ENCODE results near the gene ABHD12B.
"Not testable (repeated sequence)": the region's sequence is repeated elsewhere in the genome, so short reads cannot be mapped to it uniquely, and the experiment has no call there.

ABHD12B gene

GRCh38 chr14:50839691-50840090, 32.2 kb upstream of the ABHD12B start:
- no peak for DNase-seq

DNA sequence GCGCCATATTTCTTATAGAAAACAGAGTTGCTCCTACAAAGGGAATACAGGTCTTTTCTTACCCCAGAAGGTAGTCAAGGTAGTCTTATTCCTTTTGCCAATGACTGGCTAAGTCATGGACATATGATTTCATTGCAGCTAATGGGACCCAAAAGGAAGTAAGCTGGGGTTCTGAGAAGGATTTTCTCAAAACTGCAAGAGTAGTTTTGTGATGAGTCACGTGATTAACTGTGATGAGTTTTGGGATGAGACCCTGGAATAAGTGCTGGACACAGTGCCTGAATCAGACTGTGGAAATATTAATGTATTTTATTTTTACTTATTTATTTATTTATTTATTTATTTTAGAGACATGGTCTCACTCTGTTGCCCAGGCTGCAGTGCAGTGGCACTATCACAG, 27.5 kb upstream of the ABHD12B start:
- DNase-seq, result no peak

DNA sequence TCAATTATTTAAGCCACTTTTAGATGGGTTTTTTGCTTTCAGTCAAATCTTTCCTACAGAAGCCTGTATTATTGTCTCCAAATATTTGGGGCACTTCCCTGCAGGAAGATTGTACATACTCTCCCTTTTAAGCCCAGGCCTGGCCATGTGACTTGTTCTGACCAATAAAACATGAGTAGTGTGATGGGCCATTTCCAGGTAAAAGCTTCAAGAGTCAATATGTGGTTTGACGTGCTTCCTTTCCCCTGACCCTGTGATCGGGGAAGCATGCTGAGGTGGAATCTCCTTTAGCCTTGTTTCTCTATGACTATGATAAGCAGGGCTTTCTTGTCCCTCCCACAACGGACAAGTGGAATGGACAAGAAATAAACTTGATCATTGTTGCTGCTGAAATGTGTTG, 26.7 kb upstream of the ABHD12B start:
- DNase-seq, result no peak

- no peak for DNase-seq
These were observed 25.5 kb upstream of the ABHD12B start for GRCh38 chr14:50846226-50846880.

GRCh38 chr14:50853891-50854290, 18.0 kb upstream of the ABHD12B start:
- no peak for DNase-seq

GRCh38 chr14:50854521-50854920, 17.3 kb upstream of the ABHD12B start:
- DNase-seq, result no peak

GRCh38 chr14:50855558-50855957, 16.3 kb upstream of the ABHD12B start:
- DNase-seq, result no peak

DNA sequence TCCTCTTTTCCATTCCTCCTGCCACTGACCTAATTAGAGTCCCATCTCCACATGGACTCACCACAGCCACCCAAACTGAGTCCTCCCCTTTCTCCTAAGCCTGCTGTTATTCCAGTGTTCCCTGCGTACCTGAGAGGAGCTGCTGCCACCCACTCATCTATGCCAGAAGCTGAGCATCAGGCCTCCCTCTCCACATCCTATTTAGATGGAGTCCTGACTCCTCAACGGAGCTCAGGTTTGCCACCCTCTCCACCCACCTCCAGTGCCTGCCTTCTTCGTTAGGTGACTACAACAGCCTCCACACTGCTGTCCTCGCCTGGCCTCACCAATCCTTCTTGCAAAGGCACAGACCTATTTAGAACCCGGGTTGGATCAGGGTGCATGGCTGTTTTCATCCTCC, 15.2 kb upstream of the ABHD12B start:
- no peak for DNase-seq

DNA sequence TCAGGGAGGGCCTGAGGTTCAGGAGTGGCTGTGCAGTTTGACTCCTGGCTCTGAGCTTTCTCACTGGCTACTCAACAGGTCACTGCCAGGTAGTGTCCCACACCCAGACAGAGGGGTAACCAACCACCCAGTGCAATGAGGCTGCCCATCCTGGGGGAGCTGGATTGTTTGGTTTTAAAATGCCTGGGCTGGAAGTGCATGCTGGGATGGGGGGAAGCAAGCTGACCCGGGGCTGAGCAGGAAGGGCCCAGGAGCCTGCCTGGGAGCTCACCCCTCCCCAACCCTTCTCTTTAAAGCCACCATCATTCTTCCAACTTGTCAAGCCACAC, 12.6 kb upstream of the ABHD12B start:
- DNase-seq, result no peak

DNA sequence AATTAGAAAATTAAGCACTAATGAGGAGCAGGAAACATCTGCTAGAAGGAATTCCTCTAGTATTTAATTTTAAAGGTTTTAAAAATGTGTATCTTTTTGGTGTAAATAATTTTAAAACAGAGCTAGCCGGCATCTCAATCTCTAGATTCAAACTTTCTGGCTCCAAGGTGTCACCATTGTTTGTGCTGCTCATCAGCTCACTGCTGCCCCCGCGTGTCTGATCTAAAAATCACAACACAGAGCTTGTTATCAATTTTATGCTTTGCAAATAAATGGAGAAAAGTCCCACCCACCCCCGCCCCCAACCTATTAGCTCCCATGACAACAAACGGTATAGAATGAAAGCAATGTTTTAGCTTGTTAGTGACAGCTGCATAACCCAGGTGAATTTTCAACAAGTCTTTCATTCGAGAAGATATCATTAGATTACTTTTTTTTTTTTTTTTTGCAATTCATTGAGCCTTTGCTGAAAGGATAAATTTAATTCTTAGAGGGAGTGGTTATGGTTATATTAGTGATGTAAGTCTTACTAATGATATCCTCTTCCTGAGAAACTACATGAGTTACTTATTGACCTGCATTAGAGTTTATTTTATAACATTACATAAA, 11.3 kb upstream of the ABHD12B start:
- DNase-seq, result peak; percentile 88 to 92

- no peak for DNase-seq
These were observed 9.8 kb upstream of the ABHD12B start for GRCh38 chr14:50862036-50862570.

GRCh38 chr14:50864237-50864636, 7.6 kb upstream of the ABHD12B start:
- DNase-seq, result no peak

DNA sequence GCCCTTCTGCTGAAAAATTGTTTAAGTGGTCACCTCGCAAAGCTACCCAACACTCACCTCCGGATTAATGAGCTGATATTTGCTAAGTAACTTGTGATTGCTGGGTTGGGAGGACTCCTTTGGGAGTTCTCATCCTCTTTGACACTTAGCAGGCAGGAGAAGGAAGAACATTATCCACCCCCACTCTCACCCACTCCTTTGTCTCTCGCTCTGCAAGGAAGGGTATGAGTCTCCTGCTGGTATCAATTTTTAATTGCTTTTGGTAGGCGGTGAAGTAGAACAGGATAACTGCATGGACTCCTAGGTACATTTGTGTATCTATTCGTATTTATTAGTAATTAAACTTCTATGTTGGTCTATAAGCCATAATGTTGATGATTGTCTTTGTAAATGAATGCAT, 6.9 kb upstream of the ABHD12B start:
- no peak for DNase-seq

- no peak for DNase-seq
These were observed 6.3 kb upstream of the ABHD12B start for GRCh38 chr14:50865391-50866076.

- no peak for DNase-seq
These were observed 625 bp upstream of the ABHD12B start for GRCh38 chr14:50871228-50871627.

DNA sequence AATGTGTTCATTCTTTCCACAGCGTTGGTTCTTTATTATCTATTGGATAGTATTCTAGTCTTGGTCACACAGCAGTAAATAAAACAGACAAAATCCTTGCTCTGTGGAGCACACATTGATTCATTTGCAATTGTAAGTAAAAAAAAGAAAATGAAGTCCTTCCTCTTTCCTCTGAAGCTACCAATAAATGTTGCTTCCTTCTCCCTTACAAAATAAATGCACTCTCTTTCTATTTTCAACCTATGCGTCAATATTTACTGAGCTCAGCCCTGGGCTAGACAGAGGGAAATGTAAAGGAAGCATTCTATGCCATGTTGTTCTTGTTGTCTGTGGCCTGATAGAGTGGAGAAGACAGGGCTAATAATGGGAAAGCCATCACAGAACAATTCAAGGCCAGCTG, 2.9 kb downstream of the ABHD12B start:
- DNase-seq, result no peak

GRCh38 chr14:50875359-50876070, 3.7 kb downstream of the ABHD12B start:
- peak; percentile 42 to 62 for DNase-seq

GRCh38 chr14:50882932-50883826, 11.3 kb downstream of the ABHD12B start:
- no peak for DNase-seq

DNA sequence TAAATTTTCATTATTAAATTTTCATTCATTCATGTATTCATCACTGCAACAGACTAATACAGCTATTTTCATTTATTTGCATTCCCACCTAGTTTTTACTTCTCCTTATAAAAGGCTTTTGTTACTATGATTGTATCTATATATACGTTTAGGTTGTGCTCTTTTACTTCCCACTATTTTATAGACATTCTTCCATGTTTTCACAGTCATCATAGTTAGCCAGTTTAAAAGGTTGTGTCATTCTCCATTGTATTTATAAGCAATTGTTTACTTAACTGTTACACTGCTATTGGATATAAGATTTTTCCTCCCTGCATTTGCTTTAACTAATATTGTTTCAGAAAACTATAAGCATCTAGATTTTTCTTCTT, 12.0 kb downstream of the ABHD12B start:
- no peak for DNase-seq

DNA sequence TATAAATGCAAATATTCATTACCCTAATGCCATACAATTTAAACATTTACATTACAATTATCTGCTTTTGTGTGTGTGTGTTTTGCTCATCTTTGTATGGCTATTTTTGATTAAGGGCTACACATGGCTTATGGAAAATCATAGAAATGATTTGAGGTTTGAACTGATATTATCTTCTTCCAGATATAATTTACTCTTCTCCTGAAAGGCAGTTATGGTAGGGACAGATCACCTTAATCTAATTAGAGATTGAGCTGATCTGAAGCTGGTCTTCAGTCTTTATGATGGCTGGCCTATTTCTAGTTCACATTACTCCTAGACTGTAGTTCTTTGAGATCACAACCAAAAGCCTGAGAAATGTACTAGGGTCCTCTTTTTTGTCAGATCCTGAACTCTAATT, 15.6 kb downstream of the ABHD12B start:
- no peak for DNase-seq

DNA sequence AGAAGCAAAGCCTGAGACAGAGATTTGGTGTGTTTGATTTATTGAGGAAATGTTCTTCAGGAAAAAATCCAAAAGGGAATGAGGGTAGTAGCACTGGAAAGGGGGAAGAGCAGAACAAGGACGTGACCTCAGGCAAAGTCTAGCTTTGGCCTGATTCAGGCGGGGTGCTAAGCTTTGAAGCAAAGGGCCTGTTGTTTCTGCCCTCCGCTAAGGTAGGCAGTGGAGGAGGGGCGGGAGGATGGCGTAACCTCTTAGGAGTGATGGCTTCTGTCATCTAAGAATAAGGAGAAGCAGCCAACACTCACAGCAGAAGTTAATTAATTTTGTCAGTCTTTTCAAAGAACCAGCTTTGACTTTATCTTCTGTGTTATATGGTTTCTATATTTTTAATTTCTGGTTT, 20.4 kb downstream of the ABHD12B start:
- DNase-seq, result no peak

GRCh38 chr14:50896421-50896820, 24.6 kb downstream of the ABHD12B start:
- not testable (repeated sequence) for DNase-seq

GRCh38 chr14:50897005-50897404, 25.2 kb downstream of the ABHD12B start:
- DNase-seq, result not testable (repeated sequence)

All from CD4-positive, alpha-beta T cell treated with Interferon alpha-2 for 1 hour (primary cell).